Stimulated activated CD4-positive, alpha-beta T cell treated with anti-CD3 and anti-CD28 coated beads, Interleukin-4, amount 100 ng/mL, for 4 hours (primary cell): Measurements from ENCODE around the gene TMEM145.

Source experiments
- DNase-seq, 2 experiments: peaks; one replicate each; pipeline ENCODE4 v3.0.0-alpha.2; 2020

TMEM145 gene

DNA sequence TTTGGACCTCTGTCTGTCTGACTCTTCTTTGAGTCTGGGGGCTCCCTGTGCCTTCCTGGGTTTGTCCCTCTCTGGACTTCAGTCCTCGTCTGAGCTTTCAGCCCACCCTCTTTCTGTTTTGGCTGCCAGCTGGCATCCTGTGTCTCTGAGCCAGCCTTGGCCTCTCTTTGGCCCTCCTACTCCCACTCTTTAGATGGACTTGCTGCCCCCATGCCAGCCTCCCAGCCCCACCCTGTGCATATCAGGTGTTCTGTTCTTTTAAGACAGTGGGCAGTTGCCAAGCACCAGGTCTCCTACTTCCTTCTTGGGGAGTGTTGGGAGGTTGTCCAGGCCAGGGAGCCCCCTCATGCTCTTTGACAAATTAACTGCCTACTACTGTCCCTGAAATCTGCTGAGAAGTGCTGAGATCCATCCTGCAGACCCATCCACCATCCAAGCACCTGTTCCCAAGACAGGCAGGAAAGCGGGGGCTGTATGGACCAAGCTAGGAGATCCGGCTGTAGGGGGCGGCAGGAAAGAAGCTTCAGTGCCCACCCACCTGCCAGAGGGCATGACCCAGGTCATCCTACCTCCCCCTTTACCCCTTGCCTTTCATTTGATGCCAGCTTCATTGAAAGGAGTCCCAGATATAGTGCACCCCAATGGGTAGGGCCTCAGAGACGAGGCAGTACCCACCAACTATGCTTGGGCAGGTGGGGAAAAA is 34.5 kb upstream of the TMEM145 start:
- no peak for DNase-seq

DNA sequence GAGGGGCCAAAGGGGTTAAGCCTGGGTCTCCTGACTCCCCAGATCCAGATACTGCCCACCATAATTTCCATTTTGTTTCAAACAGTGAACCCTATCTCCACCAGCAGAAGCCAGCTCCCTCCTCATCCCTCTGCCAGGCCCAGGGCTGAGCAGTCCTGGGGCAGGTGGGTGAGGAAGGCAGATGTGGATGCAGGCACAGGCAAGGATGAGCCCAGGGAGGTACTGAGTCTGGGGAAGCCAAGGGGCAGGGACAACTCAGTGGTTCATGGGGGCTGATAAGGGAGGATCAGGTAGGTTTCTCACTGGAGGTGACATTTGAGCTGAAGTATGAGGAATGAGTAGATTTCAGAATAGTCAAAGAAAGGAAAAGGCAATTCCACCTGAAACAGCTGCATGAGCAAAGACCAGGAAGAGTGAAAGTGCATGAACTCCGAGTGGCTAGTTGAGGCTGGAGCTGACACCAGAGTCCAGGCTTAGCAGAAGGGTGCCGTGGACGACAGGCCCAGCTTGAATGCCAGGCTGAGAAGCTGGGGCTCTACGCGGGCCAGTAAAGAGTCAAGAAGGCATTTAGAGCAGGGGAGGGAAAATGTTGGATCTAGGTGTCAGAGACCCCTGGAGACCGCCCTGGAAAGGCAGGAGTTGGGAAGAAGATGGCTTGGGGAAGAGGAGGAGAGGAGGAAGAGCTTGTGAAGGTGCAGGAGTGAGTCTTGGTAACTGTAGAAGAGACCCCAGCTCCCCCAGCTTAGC is 33.8 kb upstream of the TMEM145 start:
- DNase-seq, result no peak

DNA sequence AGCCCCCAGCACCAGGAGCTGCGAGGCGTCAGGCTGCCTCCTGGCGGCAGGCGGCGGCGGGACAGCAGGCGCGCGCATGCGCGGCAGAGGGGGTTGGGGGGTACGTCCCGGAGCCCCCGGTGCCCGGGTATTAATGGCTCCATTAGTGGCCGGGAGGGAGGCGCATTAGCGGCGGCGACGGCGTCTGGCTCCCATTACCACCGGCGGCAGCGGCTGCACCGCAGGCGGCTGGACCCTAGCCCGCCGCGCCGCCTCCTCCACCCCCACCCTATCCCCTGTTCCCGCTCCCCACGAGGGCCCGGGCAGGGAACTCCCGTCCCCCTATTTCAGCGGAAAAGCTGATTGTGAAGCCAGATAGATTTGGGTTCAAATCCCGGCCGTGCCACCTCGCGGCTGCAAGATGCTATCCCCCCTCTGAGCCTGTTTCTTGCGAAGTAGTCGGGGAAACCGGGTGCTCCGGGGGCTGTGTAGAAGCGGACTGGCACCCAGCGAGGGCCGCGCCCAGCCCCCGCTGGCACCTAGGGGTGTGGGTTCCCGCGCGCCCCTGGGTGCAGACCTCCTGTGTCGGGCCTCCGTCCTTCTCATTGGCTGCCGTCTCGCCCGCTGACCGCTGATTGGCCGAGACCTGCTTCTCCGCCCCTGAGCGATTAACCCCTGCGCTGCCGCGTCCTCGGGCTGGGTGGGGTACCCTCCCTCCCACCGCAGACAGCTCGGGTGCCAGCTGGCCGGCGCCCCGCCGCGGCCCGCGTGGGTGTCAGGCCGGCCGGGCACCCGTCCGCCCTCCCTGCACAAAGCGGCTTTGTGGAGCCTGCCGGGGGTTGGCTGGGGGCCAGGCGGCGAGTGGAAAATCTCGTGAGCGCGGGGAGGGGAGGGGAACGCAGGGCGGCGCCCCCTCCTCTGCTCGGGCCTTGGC is 33.0 kb upstream of the TMEM145 start:
- DNase-seq, result peak; percentile 80 to 83

DNA sequence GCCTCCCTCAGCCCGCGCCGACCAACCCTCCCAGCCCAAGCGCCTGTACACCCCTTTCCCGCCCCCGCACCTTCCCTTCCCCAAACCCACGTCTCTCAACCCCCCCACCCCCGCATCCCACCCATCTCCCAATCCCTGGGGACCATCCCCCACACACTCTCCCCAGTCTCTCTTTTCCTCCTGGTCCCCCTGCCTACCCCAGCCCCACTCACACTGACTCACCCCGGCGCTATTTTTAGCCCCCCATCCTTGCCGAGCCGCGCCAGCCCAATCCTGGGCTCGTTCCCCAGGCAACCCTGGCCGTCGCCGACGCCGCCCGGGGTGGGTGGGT is 32.3 kb upstream of the TMEM145 start:
- peak in 1 of 2 experiments; percentile 52 for DNase-seq

DNA sequence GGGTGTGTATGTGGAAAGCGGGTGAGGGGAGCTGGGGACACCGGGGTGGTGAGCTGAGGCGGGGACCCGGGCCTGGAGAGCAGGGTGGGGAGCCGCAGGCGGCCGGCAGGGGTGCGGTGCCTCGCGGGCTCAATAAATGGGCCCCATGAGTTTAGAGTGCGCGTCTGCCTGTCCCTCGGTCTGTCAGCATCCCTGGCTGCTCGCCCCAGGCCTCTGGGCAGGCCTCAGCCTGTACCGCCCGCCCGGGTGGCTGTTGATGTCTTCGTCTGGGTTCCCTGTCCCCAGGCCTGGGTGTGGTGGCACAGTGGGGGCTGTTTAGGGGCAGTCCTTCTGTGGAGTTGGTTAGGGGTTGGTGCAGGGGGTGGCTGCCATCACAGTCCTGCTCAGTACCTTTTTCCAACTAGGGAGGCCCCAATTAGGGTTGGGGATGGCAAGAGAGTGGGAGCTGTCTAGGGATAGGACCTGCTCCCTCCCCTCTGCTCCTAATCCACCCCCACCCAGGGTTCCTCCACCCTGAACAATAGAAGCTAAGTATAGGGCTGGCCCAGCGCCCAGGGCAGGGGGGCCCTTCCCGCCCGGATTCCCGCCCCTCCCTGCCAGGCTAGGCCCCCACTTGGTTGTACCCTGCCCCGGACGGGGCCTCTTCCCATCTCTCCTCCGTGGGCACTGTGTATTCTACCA is 31.8 kb upstream of the TMEM145 start:
- DNase-seq, result no peak

DNA sequence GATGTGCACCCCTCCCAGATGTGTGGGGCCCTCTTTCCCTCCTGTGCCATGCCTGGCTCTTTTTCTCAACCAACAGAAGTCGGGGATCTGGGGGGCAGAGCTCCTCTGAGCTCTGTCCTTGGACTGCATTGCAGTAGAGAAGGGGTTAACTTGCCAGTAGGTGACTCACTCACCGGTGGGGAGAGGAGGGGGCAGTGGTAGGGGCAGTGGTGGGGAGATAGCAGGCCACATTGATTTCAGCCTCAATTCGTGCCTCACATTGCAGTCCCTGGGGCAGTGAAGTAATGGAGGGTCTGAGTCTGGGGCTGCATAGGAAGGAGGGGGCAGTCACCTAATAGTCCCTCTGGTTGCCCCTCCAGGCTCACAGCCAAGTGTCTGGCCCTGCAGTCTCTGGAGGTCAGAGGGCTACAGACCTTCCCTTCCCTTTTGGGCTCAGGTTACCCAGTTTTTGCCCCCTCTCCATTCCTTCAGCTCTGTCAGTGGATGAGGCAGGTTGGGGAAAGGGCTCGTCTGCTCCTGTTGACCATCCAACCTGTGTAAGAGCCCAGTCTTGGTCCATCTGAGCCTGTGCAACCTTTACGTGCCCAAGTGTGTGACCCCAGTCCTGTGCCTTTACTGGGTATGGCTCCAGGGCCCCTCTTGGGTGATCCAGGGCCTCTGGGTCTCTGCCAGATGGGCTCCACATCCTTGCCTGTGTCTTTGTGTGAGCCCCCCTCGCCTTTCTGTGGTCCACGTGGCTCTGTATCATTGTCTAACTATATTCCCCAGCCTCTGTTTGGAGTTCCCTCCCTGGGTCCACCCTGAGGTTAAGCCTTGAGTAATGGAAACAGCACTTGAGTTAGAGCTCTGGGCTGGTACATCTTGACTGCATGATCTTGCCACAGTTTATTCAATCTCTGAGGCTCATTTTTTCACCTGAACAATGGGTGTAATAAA is 31.0 kb upstream of the TMEM145 start:
- DNase-seq, result no peak

DNA sequence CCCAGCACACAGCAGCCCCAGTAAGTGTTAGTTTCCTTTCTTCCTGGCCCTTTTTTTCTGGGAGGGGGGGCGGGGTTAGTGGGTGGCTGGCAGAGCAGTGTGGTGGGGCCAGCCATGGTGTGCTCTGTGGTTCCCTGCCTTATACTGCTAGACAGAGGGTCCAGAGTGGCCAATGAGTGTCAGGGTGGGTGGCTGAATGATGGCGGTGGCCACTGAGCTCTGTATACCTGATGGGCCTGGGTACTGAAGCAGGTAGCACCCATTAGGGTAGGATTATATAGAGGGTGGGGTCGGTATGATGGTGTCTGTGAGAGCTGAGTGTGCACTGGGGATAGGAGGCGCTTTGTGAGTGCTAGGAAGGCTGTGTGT is 30.3 kb upstream of the TMEM145 start:
- no peak for DNase-seq

DNA sequence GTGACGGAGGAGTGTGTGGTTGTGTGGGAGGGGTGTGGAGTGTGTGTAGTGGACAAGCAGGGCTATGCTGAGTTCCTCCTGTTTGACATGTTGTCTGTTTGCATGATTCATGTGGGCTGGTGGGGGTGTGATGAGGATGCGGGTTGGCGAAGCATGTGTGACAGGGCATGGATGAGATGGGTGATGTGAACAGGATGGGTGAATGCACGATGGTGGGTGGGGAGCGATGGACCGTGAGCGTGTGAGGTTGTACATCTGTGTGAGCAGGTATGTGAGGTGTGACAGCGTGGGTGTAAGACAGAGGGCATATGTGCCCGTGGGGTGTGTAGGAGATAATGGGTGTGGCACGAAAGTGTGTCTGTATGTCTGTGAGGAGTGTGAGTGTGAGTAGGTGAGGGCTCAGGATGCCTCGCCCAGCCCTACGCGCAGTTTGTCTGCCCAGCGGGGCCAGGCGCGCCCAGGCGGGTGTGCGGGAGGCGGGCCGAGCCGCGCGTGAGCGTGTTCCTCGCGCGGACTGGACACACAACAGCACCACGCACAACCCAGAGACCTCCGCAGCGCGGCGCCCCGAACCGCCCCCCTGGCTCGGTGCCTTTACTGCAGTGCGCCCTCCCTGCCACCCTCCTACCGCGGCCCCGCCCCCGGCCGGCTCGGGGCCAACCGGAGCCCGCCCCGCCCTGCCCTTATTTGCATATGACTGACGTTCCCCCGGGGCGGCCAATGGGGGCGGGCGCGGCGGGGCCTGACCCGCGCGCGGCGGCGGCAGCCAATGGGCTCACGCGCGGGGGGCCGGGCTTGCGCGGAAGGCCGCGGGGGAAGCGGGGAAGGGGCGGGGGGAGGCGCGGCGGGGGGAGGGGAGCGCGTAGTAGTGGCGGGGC is 29.7 kb upstream of the TMEM145 start:
- peak; percentile 95 to 96 for DNase-seq

DNA sequence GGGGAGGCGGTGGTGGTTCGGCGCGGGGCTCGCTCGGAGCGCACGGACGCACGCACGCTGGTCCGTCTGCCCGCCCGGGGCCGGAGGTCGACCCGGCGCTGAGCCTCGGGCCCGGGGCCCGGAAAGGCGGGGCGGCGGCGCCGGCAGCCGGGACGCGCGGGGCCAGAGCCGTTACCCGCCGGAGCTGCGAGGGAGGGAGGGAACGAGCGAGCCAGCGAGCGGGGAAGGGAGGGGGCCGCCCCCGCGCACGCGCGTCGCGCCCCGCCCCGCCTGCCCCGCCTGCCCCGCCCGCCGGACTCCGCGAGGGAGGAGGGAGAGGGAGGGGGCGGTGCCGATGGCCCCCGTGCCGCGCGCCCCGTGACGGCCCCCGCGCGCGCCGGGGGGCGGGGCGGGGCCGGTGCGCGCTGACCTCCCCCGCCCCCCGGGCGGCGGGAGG is 29.0 kb upstream of the TMEM145 start:
- peak; percentile 84 to 85 for DNase-seq

DNA sequence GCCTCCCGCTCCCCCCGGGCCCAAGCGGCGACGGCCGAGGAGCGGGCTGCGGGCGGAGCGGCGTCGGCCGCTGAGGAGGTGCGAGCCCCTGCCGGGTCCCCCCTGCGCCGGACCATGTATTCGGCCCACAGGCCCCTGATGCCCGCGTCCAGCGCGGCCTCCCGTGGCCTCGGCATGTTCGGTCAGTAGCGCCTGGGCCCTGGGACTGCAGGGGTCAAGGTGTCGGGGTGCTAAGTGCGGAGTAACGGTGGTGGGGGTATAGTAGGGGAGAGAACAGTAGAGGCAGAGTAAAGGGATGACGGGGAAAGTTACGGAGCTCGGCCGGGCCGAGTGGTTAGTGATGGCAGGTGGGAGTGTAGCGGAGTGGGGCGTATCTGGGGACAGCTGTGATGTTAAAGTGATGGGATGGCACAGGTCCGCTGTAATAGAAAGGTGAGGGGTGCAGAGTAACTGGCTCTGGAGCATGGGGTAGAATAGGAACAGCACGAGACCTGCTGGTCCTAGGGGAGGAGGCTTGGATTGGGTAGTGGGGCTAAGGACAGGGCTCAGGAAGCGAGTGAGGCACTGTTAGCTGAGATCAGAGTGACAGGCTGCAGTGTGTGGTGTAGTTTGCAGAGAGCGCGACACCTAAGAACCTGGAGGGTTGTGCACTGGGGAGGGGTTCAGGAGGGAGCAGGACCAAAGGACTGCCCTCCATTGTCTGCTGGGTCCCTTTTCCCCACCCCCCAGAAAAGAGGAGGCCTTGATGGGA is 28.3 kb upstream of the TMEM145 start:
- DNase-seq, result no peak

DNA sequence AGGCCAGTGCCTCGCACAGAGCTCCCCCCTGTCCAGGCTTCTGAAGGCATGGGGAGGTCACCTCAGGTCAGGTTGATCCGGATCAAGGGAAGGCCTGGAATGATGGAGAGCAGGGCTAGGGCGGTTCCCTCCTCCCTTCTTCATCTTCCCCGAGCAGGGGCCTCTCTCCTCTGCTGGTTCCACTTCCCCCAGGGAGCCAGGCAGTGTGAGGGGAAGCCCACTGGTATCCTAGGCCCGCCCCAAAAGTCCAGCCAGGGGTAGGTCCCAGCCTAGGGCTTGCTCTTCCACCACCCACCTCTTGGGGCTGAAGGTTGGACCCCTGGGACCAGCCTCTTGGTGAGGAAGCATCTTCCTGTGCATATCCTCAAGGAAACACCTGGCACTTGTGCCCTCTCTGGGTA is 27.6 kb upstream of the TMEM145 start:
- DNase-seq, result no peak

DNA sequence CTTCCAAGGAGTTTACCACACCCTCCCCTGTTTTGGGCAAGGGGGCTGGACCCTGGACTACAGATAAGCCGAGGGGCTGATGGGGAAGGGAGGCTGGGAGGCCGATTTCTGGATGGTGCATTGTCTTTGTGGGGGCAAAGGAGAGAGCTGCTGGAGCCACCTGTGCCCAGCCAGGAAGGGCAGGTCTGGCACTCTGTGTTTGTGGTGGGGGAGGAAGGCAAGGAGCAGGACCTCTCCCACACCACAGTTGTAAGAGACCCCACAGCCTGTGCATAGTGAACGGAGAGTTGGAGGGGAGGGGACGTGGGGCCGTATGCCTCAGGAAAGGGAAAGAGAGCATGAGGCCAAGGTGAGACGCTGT is 27.1 kb upstream of the TMEM145 start:
- DNase-seq, result no peak

DNA sequence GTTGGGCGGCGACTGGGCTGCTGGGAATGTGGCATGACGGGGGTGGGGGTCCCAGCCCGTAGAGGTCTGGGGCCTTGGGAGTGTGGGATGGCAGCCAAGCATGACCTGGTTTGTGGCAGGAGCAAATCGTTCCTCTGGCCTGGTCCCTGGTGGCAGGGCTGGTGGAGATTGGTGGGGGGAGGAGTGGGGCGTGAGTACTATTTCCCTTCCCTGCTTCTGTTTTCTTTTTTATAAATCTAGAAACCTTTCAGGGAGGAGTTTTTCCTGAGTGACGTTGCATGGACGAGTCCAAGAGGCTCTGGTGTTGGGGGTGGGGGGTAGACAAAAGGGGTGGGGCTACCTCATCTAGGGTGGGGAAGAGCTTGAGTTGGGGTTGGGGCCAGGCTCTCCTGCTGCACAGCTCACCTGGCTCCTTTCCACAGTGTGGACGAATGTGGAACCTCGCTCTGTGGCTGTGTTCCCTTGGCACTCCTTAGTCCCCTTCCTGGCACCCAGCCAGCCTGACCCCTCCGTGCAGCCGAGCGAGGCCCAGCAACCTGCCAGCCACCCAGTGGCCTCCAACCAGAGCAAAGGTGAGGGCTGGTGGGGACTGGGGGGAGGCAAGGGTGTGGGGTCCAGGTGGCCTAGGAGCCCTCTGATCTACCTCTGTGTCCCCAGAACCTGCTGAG is 26.6 kb upstream of the TMEM145 start:
- DNase-seq, result no peak

DNA sequence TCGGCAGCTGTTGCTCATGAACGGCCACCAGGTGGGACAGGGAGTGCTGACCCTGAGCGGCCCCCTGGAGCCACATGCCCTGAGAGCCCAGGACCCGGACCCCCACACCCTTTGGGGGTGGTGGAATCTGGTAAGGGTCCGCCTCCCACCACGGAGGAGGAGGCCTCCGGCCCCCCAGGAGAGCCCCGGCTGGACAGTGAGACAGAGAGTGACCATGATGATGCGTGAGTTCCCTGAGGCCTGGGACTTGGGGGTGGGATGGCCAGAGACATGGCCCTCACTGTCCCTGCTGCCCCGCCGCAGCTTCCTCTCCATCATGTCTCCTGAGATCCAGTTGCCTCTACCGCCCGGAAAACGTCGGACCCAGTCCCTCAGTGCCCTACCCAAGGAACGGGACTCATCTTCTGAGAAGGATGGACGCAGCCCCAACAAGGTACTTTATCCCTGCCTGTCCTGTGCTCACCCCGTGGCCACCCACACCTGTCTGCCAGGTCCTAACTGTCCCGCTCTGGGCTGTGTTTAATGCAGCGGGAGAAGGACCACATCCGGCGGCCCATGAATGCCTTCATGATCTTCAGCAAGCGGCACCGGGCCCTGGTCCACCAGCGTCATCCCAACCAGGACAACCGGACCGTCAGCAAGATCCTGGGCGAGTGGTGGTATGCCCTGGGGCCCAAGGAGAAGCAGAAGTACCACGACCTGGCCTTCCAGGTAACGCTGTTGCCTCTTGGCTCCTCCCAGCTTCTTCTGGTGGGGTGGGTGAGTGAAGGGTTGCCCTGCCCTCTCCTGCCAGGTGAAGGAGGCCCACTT is 25.9 kb upstream of the TMEM145 start:
- DNase-seq, result no peak

DNA sequence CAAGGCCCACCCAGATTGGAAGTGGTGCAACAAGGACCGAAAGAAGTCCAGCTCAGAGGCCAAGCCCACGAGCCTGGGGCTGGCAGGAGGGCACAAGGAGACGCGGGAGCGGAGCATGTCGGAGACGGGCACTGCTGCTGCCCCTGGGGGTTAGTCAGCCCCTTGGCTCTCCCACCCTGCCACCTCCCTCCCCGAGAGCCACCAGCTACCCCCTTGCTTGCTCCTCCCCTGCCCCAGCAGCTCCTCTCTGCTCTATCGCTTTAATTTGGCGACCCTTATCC is 25.3 kb upstream of the TMEM145 start:
- DNase-seq, result no peak

DNA sequence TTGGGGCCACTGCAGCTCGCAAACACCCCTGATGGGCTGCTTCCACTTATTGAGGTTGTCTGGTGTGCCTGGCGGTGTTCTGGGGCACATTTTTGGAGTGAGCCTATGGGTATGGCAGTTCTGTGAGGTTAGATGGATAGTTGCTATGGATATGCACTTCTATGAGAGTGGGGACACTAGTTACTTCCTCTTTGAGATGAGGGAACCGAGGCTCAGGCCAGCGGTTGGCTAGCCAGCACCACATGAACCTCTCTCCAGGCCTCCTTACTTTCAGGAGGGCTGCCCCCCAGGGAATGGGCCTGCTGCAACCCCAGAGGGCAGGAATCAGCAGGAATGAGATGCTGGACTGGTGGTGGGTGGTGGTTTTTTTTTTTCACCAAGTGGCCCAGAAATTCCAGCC is 24.7 kb upstream of the TMEM145 start:
- DNase-seq, result no peak

DNA sequence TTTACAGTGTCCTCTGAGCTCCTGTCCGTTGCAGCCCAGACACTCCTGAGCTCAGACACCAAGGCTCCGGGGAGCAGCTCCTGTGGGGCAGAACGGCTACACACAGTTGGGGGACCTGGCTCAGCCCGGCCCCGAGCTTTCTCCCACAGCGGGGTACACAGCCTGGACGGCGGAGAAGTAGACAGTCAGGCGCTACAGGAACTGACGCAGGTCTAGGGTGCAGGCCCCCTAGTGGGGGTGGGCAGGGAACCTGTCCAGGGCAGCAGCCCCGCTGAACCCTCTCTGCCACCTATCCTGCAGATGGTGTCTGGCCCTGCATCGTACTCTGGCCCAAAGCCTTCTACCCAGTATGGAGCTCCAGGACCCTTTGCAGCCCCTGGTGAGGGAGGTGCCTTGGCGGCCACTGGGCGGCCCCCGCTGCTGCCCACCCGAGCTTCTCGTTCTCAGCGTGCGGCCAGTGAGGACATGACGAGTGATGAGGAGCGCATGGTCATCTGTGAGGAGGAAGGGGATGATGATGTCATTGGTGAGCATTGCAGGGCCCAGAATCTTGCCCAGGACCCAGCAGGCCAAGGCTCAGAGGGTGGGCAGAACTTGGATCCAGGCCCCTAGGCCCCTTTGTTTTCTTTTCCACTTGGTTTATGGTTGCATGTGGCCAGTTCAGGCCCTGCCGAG is 24.1 kb upstream of the TMEM145 start:
- no peak for DNase-seq

DNA sequence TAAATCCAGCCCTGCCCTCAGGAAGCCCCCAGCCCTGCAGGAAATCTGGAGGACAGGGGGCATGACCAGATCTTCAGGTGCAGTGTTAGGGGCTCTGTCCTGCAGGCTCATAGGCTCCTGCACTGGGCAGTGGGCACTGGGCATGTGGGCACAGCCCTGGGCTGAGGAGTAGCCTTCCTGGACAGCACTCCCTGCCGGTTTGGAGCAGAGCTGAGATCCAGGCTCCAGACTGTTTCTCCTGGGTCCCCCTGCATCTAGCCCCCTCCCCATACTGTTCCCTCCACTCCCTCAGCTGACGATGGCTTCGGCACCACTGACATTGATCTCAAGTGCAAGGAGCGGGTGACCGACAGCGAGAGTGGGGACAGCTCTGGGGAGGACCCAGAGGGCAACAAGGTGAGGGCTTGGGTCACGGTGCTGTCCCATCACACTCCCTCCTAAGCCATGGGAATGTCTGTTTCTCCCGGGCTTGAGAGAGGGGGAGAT is 23.5 kb upstream of the TMEM145 start:
- no peak for DNase-seq
